T-helper 9 cell (primary cell): ENCODE results near the gene RTP5.
"Not testable (repeated sequence)": the region's sequence is repeated elsewhere in the genome, so short reads cannot be mapped to it uniquely, and the experiment has no call there.

Experiments
- DNase-seq: peaks from one replicate; pipeline ENCODE4 v3.0.0-alpha.2; 2020

Gene RTP5

DNA sequence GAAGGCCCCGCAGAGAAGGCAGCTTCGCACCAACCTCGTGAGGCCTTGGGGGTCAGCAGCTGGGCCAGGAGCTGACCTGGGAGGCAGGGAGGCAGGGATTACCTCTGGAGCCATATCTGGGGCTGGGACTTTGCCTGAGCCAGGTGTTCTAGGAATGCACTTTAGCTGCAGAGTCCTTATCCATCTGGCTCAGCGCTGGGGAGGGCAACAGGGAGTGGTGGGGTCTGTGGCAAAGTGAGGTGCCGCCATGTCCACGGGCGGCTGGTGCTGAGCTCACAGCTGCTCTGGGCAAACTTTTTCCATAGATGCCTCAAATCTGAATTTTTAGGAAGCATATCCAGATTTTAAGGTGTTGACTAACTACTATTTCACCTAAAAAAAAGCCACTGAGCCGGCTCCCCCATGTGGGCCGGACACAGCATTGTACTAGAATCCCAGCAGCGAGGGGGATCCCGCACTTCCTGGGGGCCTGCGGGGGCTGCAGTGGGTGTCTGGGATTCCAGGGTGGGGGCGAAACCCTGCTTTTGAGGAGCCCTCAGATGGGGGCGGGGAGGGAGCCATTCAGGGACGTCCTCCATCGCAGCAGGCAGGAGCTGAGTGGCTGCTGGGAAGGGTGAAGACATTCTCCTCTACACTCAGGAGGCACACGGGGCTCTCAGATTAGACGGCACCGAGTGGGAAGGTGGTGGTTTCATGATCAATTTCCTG is 34.6 kb downstream of the RTP5 start:
- no peak for DNase-seq

DNA sequence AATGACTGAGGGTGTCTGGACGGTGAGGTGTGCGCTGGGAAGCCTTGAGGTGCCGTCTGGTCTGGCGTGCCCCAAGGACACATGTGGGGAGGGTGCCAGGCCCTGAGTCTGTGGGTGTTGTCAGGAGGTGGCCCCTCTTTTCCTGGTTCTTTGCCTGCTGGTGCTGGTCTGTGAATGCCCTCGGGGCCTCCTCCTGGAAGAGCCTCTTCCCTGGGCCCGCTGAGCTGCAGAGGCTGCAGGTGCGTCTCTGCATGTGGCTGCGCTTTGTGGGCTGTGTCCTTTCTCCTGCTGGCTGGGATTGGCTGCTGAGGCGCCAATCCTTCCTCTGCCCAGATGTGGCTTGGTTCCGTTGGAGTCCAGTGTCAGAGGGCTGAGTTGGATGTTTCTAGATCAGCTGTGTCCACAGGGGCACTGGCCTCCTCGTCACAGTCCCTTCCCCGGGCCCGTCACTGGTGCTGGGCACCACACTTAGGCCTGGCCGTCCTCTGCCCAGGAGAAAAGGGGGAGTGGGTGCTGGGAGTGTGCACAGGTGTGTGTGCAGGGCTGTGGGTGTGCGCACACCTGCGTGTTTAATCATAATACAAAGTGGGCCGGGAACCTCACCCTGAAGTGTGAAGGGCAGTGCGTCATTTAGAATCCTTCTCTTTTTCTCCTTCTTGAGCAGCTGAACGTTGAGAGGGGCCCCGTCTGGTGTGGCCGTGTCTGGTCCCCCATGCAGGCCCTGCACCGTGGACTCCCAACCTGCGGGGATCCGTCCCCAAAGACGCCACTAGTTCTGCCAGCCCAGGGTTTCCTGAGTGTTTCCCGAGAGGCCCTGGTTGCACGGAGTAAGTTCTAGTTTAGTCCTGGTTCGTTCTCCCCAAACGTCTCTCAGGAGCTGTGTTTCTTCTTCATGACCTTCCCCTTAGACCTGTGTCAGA is 35.5 kb downstream of the RTP5 start:
- DNase-seq = no peak

DNA sequence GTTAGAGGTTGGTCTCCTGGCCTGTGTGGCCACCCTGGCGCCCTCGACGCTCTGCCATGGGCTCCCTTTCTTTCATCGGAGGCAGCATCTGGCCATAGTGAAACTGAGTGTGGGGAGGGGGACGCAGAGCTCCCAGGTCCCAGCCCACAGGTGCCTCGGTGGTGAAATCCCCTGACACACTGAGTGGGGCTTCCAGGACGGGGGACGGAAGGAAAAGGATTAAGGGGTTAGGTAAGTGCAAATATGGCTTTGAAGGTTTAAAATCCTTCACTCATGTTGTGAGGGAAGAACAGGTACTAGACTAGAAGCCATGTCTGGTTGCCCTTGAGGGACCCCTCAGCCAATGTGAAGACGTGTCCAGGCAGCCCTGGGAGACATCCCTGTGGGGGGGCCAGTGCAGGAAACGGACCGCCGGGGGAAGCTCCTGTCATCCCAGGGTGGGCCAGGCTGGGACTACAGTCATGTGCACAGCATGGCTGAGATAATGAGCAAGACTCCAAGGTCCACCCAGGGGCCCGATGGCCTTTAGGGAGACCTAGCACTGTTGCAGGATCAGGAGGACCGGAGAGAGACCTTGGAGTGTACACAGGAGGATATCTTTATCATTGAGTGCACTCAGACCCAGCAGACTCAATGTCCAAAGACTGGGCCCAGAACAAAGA is 36.3 kb downstream of the RTP5 start:
- DNase-seq = no peak

DNA sequence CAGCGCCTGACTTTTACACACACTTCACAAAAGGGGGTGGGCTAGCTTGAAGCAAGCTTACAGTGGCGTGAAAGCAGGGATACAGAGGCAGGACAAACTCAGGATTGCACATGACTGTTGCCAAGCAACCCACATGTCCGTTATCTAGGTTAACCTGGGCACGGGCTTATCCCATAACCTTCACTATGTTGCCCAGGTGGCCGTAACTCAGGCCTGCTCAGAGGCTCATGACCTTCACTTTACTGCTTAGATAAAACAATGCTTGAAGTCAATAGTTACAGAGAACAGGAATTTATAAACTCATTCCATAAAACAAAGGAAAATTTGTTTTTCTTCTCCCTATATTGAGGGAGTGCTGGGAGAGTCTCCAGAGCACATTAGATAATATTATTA is 36.8 kb downstream of the RTP5 start:
- DNase-seq = not testable (repeated sequence)

DNA sequence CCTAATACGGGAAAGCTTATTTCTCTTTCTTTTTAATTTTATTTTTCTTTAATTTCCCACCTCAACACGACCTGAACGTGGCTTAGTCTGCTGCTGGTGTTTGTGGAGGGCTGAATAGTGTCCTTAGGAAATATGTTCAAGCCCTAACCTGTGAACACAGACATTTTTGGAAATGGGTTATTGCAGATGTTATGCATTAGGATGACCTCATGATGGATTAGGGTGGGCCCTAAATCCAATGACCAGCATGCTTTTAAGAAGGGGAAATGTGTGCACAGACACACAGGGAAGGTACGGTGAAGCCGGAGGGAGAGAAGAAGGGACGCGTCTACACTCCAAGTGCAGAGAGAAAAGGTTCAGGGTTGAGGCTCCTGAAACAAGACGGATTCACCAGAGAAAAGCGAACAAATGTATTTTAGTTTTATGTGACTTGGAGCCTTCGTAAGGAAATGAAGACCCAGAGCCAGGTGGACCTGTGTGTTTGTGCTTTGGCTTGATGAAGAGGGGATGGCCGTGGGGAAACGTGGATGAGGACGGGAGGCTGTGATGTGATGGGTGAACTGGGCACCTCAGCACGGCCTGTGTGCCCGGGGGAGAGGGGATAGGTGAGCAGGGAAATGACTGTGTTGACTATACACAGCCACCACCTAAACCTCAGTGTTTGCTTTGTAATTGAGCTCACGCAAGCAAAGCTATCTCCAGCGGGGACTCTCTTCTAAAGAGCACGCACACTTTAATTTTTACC is 37.5 kb downstream of the RTP5 start:
- DNase-seq = no peak

DNA sequence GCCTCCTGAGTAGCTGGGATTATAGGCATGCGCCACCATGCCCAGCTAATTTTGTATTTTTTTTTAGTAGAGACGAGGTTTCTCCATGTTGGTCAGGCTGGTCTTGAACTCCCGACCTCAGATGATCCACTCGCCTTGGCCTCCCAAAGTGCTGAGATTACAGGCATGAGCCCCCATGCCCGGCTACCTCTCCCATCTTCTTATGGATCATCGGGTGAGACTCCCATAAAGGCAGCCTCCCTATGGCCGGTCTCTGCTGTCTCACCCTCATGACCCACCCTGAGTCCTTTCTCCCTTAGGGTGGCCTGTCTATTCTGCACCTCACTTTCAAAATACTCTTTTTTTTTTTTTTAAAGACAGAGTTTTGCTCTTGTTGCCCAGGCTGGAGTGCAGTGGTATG is 38.3 kb downstream of the RTP5 start:
- not testable (repeated sequence) for DNase-seq

DNA sequence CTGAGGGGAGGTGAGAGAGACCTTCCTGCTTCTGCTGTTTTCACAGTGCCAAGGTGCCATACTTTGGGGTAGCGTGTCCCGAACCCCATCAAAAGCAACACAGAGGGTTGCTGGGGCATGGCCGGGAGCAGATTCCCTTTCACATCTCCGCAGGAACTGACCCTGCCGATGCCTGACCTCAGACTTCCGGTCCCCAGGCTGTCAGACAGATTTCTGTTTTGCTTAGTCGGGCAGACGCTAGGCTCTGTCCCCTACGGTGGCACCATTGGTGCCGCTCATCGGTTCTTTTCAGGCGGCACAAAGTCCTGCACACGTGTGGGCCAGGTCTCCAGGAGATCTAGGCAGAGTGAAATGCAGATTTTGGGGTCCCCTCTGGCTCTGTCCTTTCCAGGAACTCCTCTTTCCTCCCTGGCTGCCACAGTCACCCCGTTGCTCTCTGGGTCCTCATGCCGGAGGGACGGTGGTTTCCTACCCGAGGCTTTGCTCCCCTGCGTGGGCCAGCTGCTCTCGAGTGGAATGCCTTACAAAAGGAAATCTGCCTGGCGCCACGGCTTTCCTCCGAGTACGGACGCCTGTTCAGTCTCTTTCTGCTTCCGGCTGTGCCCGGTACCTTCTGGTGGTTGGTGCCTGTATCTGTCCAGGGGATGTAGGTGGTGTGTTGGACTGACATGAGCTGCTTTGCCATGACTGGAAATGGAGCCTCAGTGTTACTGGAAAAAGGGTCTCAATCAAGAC is 39.3 kb downstream of the RTP5 start:
- no peak for DNase-seq

DNA sequence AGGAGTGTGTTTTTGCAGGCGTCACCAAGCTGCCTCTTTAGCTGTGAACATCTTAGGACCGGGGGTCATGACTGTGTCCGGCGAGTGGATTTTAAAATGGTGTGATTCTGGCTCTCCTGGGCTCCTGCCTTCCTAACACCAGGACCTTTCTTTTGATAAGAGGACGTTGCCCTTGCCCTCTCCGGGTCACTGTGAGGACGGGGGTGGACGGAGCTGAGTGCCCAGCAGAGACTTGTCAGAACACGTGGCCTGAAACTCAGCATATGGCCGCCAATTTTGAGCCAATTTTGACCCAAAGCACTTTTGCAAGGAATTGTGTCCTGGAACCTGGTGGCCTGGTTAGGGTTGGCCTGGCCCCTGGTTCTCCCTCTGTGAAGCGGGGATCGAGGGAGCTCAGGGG is 40.2 kb downstream of the RTP5 start:
- no peak for DNase-seq

DNA sequence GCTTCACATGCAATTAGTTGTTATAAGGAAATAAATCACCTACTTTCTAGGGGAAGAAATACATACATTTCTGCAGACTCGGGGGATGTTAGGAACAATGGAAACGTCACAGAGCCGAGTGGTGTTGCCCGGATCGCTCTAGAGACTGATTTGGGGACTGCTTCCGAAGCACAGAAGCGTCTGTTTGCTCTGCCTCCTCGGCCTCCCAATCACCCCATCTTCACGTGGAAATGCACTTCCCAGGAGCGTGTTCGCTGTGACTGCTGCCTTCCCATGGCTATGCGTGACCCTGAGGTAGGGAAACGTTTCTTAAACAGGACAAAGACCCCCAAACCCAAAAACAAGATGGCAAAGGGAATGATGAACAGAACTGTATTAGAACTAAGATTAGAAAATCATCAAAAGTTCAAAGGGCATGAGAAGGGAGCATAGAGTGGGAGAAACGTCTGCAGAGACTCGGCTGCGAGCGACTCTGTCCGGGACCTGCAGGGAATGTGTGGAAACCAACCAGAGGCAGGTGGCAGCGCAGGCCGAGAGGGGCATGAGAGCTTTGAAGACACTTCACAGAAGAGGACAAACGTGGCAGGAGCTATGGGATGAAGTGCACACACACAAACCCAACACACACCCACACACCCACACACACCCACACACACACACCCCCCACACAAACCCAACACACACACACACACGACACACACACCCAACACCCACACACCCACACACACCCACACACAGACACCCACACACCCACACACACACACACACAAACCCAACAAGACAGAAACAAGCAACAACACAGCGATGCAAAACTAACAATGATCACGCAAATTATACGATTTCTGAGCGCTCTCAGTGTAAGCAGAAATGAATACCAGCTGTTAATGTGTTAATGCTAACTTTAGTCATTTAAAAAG is 41.3 kb downstream of the RTP5 start:
- no peak for DNase-seq

DNA sequence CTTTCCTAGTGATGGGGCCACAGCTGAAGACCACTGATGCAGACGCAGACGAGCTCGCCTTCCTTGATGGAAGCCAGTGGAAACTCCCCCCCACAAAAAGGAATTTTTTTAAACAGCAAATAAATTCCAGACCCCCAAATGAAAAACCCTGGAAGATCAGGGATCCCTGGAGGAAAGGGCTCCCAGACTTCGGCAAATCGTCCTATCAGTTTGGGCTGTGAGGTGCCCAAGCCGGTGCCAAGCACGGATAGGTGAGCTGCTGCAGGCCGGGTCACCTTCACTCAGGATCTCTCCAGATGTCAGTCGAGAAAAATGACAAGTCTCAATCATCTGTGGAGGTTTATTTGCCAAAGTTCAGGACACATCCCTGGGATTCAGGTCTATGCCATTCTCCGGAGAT is 42.0 kb downstream of the RTP5 start:
- DNase-seq = no peak

DNA sequence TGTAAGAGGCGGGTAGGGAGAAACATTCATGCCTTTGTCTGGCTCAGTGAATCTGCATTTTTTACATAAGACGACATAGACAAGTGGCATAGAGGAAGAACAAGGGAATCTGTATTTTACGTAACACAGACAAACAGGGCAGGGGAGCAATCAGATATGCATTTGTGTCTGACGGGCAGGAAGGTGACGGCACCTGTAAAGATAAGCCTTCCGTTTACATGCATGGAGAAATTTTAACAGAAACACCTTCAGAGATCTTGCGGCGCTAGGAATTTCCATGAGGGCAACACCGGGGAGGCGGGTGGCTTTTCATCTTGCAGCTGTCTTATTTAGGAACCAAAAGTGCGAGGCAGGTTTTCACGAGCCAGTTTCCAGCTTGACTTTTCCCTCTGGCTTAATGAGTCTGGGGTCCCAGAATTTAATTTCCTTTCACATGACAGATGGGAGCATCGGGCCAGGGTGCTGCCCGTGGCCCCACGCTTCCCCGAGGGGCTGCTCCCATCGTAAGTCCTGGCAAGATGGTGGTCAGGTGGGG is 42.6 kb downstream of the RTP5 start:
- no peak for DNase-seq

DNA sequence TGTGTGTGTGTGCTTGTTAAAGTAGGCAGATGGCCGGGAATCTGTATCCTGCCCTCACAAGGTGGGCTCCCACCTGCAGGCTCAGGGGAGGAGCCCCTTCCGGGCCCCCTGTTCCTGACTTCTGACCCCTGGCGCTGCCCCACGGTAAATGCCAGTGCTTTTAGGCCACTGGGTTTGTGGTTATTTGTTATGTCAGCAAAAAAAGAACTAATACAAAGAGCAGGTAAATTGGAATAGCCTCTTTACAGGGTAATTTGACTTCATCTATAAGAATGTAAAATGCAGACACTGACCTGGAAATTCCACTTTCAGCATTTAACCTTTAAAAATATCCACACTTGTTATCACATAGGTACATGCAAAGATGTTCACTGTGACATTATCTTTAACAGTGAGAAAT is 44.2 kb downstream of the RTP5 start:
- DNase-seq = no peak

DNA sequence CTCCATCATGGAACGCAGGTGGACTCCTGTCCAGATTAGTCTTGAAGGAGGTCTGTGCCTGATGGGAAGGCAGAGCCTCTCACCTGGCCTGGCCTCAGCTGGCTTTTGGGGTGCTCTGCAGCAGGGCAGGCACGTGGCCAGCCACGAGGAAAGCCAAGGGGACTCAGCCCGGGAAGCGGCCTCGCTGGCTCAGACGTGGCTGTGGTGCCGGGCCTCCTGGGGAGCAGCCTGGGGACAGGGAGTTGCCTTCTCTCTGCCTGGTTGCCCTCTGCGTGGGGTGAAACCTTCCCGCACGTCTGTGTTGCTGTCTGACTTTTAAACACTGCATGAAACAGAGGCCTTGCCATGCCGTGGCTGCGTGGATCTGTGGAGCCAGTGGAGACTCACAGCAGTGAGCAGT is 45.0 kb downstream of the RTP5 start:
- DNase-seq = no peak

DNA sequence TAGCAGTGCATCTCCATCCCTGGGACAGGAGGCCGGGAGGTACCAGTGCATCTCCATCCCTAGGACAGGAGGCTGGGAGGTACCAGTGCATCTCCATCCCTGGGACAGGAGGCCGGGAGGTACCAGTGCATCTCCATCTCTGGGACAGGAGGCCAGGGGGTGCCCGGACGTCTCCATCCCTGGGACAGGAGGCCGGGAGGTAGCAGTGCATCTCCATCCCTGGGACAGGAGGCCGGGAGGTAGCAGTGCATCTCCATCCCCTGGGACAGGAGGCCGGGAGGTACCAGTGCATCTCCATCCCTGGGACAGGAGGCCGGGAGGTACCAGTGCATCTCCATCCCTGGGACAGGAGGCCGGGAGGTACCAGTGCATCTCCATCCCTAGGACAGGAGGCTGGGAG is 52.1 kb downstream of the RTP5 start:
- not testable (repeated sequence) for DNase-seq

DNA sequence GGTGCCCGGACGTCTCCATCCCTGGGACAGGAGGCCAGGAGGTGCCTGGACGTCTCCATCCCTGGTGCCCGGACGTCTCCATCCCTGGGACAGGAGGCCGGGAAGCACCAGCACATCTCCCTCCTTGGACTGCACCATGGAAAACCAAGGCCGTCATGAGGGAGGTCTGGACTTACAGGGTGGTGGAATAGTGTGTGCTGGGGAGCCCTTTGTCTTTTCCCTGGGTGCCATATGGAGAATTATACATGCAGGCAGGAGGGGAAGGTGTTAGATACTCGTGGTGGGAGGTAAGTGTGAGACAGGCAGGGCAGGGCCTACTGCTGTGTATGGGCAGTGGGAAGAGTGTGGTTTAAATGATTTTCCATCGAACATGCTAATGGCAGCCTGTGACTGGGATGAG is 52.9 kb downstream of the RTP5 start:
- no peak for DNase-seq

DNA sequence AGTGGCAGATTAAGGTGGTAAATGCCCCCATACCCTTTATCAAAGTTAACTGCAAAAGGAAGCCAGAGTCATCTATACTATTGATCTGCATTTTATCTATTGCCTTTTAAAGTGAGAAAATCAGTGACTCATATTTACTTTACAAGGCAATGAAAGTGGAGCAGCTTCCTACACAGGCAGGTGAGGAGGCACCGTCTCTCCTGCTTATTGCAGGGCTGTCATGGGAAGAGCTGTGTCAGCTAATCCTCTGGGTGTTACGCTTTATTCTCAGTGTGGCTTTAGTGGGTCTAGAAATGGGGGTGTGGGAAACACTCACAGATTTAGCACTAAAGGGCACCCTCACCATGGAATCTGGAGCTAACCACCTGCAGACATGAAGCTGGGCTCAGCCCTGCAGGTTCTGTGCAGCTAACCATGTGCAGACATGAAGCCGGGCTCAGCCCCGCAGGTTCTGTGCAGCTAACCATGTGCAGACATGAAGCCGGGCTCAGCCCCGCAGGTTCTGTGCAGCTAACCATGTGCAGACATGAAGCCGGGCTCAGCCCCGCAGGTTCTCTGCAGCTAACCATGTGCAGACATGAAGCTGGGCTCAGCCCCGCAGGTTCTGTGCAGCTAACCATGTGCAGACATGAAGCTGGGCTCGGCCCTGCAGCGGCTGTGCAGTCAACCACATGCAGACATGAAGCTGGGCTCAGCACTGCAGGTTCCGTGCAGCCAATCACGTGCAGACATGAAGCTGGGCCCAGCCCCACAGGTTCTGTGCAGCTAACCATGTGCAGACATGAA is 53.5 kb downstream of the RTP5 start:
- DNase-seq = not testable (repeated sequence)
